SU-DHL-6 (cell line): ENCODE results near the gene ARHGAP10.

ENCODE experiments used
- H2AFZ ChIP-seq: fragments of 200-600 bp; sonication (generic); 2 replicates; pipeline ENCODE4 v1.6.1; 2014; ENCODE audit warnings: low read depth, mild to moderate bottlenecking, moderate library complexity, mixed read lengths, antibody characterized with exemption, low read length; ENCODE audit not compliant: severe bottlenecking
- H3F3A ChIP-seq: fragments of 200-600 bp; shearing (Covaris generic); 2 replicates; pipeline ENCODE4 v1.6.0; 2016; ENCODE audit warnings: antibody characterized with exemption, mild to moderate bottlenecking; ENCODE audit not compliant: insufficient read depth
- H3K27ac ChIP-seq: fragments of 200-600 bp; sonication (generic); 2 replicates; pipeline ENCODE4 v1.5.1; 2016; ENCODE audit warnings: low read depth, mild to moderate bottlenecking, low read length, moderate library complexity, mixed read lengths
- H3K27me3 ChIP-seq: fragments of 200-600 bp; sonication (generic), shearing (Covaris generic); 2 replicates; pipeline ENCODE4 v1.6.0; 2014; ENCODE audit warnings: mild to moderate bottlenecking, low read length
- H3K36me3 ChIP-seq: fragments of 200-600 bp; sonication (generic); 2 replicates; pipeline ENCODE4 v1.6.1; 2014; ENCODE audit warnings: mild to moderate bottlenecking, low read length, mixed read lengths
- H3K4me2 ChIP-seq: fragments of 300-600, 200-600 bp; shearing (Covaris generic), sonication (generic); 2 replicates; pipeline ENCODE4 v1.6.0; 2014; ENCODE audit warnings: low read length, low read depth, mild to moderate bottlenecking; ENCODE audit not compliant: poor library complexity, severe bottlenecking
- H3K4me3 ChIP-seq: fragments of 200-600 bp; sonication (generic); 2 replicates; pipeline ENCODE4 v1.5.1; 2014; ENCODE audit warnings: antibody characterized with exemption, low read length, mild to moderate bottlenecking, mixed read lengths; ENCODE audit not compliant: insufficient read depth, poor library complexity, severe bottlenecking
- H3K79me2 ChIP-seq: fragments of 200-600 bp; sonication (generic); 2 replicates; pipeline ENCODE4 v1.6.1; 2014; ENCODE audit warnings: mild to moderate bottlenecking, low read length, moderate library complexity; ENCODE audit not compliant: insufficient read depth
- H3K9ac ChIP-seq: fragments of 200-600 bp; sonication (generic); 2 replicates; pipeline ENCODE4 v1.7.0; 2014; ENCODE audit warnings: mild to moderate bottlenecking, low read length
- H3K9me2 ChIP-seq: fragments of 200-600 bp; sonication (generic); replicated peaks from 2 replicates; pipeline ENCODE4 v1.6.1; 2014; ENCODE audit warnings: low read length; ENCODE audit not compliant: insufficient read depth
- H3K9me3 ChIP-seq: fragments of 200-600 bp; sonication (generic); 2 replicates; pipeline ENCODE4 v1.6.1; 2014; ENCODE audit warnings: low read length, mixed read lengths; ENCODE audit not compliant: insufficient read depth
- H4K20me1 ChIP-seq: fragments of 200-600 bp; sonication (generic); 2 replicates; pipeline ENCODE4 v1.6.1; 2014; ENCODE audit warnings: low read depth, mild to moderate bottlenecking, antibody characterized with exemption, low read length, moderate library complexity, mixed read lengths
- EZH2phosphoT487 ChIP-seq: fragments of 200-600 bp; sonication (generic), shearing (Covaris generic); conservative IDR thresholded peaks from 2 replicates; pipeline ENCODE4 v1.6.1; 2018; ENCODE audit warnings: mild to moderate bottlenecking, antibody characterized with exemption, low read length, moderate library complexity, mixed read lengths
- TF ChIP-seq, protein P1 (sequence below): fragments of 200-600 bp; sonication (generic); IDR thresholded peaks from one replicate; pipeline ENCODE4 v1.5.1; 2017; ENCODE audit warnings: antibody characterized with exemption, mild to moderate bottlenecking, low read length, moderate library complexity; ENCODE audit not compliant: insufficient read depth, poor library complexity, severe bottlenecking

The ARHGAP10 gene

DNA sequence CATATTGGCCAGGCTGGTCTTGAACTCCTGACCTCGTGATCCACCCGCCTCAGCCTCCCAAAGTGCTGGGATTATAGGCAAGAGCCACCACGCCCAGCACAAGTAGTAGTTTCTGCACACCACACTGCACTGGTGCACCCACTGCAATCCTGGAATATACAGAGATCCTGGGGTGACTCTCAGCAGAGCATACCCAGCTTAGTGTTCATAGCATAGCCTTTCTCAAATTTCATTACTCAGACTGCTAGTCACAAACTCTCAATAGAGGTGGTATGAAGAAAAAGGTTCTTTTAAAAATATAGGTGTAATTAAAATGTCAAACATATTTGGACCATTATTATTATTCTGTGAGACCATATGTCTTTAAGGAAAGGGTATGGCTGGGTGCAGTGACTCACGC, 6.2 kb upstream of the ARHGAP10 start:
- Histone ChIP-seq H3K27me3 (no peaks in the 10 kb centered on the region), H3K79me2 (no peaks in the 10 kb centered on the region), H4K20me1 (no peaks in the 10 kb centered on the region)

DNA sequence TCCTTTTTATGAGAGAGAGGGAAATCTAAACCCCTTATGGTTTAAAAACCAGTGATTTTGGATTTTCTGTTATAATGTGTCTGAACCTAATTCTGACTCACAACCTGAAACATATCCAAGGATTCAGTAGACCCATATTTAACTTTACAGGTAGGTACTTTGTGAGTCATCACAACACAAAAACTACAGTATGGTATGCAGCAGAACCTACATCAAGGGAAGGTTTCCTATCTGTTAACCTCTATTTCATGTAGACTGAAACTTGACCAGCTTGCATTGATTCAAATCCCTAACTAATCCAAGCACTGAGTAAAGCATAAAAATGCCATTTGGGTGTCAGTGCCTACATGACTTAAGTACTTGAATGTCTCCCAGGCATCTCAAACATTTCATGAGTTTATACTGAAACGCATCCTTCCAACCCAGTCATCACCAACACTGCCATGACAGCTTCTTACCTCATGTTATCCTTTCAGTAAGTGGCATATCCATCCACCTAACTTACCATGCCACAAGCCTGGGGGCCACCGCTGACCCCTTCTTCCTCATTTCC, 4.3 kb upstream of the ARHGAP10 start:
- H3K9me2 ChIP-seq, result no peaks in the 10 kb centered on the region
- no peak overlapping the region for H3K4me3 ChIP-seq
- no peaks in the 10 kb centered on the region for H3K27me3 ChIP-seq
- no peak overlapping the region for H3K4me2 ChIP-seq
- H4K20me1 ChIP-seq, result no peaks in the 10 kb centered on the region
- H3K27ac ChIP-seq, result no peak overlapping the region
- no peaks in the 10 kb centered on the region for H3K79me2 ChIP-seq
- no peaks in the 10 kb centered on the region for H3K9me3 ChIP-seq
- H3F3A ChIP-seq, result no peaks in the 10 kb centered on the region
- TF ChIP-seq, protein P1, sequence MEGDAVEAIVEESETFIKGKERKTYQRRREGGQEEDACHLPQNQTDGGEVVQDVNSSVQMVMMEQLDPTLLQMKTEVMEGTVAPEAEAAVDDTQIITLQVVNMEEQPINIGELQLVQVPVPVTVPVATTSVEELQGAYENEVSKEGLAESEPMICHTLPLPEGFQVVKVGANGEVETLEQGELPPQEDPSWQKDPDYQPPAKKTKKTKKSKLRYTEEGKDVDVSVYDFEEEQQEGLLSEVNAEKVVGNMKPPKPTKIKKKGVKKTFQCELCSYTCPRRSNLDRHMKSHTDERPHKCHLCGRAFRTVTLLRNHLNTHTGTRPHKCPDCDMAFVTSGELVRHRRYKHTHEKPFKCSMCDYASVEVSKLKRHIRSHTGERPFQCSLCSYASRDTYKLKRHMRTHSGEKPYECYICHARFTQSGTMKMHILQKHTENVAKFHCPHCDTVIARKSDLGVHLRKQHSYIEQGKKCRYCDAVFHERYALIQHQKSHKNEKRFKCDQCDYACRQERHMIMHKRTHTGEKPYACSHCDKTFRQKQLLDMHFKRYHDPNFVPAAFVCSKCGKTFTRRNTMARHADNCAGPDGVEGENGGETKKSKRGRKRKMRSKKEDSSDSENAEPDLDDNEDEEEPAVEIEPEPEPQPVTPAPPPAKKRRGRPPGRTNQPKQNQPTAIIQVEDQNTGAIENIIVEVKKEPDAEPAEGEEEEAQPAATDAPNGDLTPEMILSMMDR, result no peak
- TF ChIP-seq EZH2phosphoT487, result no peak
- H2AFZ ChIP-seq, result no peak overlapping the region
- no peaks in the 10 kb centered on the region for H3K36me3 ChIP-seq
- H3K9ac ChIP-seq, result no peak overlapping the region

More for the DNA sequence above, 6.2 kb upstream of the ARHGAP10 start:
- H3K9me2 ChIP-seq, result no peaks in the 10 kb centered on the region
- no peaks in the 10 kb centered on the region for H3K9me3 ChIP-seq
- H3K4me2 ChIP-seq, result no peak overlapping the region
- H3K27ac ChIP-seq, result no peak overlapping the region
- no peaks in the 10 kb centered on the region for H3K36me3 ChIP-seq
- H3K9ac ChIP-seq, result no peak overlapping the region
- no peaks in the 10 kb centered on the region for H3F3A ChIP-seq
- TF ChIP-seq, protein P1, result no peak
- no peak for TF ChIP-seq EZH2phosphoT487
- no peak overlapping the region for H3K4me3 ChIP-seq
- no peak overlapping the region for H2AFZ ChIP-seq

DNA sequence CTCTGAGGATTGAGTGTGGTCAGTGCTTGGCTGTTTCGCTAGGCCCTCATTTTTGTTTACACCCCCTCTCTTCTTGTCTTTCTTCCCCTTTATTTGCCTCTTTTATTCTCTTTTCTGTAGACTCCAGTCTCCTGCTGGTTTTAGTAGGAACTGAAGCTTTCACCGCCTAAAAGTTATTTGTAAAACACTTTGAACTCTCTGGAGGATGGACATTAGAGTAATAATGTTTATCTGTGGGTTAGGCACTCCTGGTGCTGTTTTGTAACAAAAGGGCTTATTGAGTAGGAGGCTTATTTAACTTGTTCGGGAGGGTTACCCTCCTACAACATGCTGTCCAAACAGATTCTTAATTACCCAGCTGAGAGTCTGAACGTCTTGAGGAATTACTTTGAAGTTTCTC, 1.6 kb upstream of the ARHGAP10 start:
- Histone ChIP-seq H3K9me2 (no peaks in the 10 kb centered on the region), H4K20me1 (no peaks in the 10 kb centered on the region), H3F3A (no peaks in the 10 kb centered on the region), H3K9me3 (no peaks in the 10 kb centered on the region), H3K79me2 (no peaks in the 10 kb centered on the region), H3K4me2 (no peak overlapping the region), H3K27me3 (no peaks in the 10 kb centered on the region), H3K9ac (no peak overlapping the region), H2AFZ (no peak overlapping the region), H3K27ac (no peak overlapping the region), H3K4me3 (no peak overlapping the region), H3K36me3 (no peaks in the 10 kb centered on the region)
- no peak for TF ChIP-seq EZH2phosphoT487
- TF ChIP-seq, protein P1, result no peak
